ENCODE results near the gene TBL1XR1. TPM values are rescaled to one million over a fixed set of nuclear protein-coding genes. Genes with fewer than 3 reads are reported as not detected.
A peak's percentile ranks its signal among the peaks of the same experiment; 100 is the strongest.

TBL1XR1 gene
- total RNA-seq, 3 donors from 2014 or later: 141 to 161 (median 154) TPM

GRCh38 chr3:177133860-177134815, 63.1 kb downstream of the TBL1XR1 start:
- DNase-seq (no peak), ATAC-seq (no peak)
- Mint-ChIP-seq H3K9me3 (no peaks in the 10 kb centered on the region), H3K27me3 (ENCODE audit: low read depth) (no peaks in the 10 kb centered on the region), H3K4me1 (ENCODE audit: low read depth) (peaks cover 64% of the 10 kb centered on the region), H3K4me3 (no peak overlapping the region), H3K36me3 (ENCODE audit: insufficient read depth) (peaks cover 33% of the 10 kb centered on the region)

GRCh38 chr3:177131927-177132636, 65.2 kb downstream of the TBL1XR1 start:
- H3K27me3 Mint-ChIP-seq (ENCODE audit: low read depth): no peaks in the 10 kb centered on the region
- DNase-seq (no peak), ATAC-seq (no peak)
- H3K4me1 Mint-ChIP-seq (ENCODE audit: low read depth): peaks cover 62% of the 10 kb centered on the region
- peaks cover 37% of the 10 kb centered on the region for H3K36me3 Mint-ChIP-seq (ENCODE audit: insufficient read depth)
- no peaks in the 10 kb centered on the region for H3K9me3 Mint-ChIP-seq
- no peak overlapping the region for H3K4me3 Mint-ChIP-seq

GRCh38 chr3:177127008-177127407, 70.3 kb downstream of the TBL1XR1 start:
- no peak for DNase-seq
- H3K27me3 Mint-ChIP-seq (ENCODE audit: low read depth): no peaks in the 10 kb centered on the region
- no peak overlapping the region for H3K4me3 Mint-ChIP-seq
- no peak for ATAC-seq
- no peaks in the 10 kb centered on the region for H3K9me3 Mint-ChIP-seq
- H3K4me1 Mint-ChIP-seq (ENCODE audit: low read depth): peaks cover 75% of the 10 kb centered on the region
- peaks cover 26% of the 10 kb centered on the region for H3K36me3 Mint-ChIP-seq (ENCODE audit: insufficient read depth)

GRCh38 chr3:177126015-177126773, 71.1 kb downstream of the TBL1XR1 start:
- Mint-ChIP-seq H3K9me3 (no peaks in the 10 kb centered on the region), H3K4me1 (ENCODE audit: low read depth) (peaks cover 74% of the 10 kb centered on the region), H3K36me3 (ENCODE audit: insufficient read depth) (peaks cover 24% of the 10 kb centered on the region), H3K27me3 (ENCODE audit: low read depth) (no peaks in the 10 kb centered on the region), H3K4me3 (no peak overlapping the region)
- ATAC-seq (no peak), DNase-seq (no peak)

GRCh38 chr3:177124882-177125281, 72.4 kb downstream of the TBL1XR1 start:
- peak; percentile 46 to 48 for ATAC-seq

GRCh38 chr3:177123822-177124221, 73.5 kb downstream of the TBL1XR1 start:
- Mint-ChIP-seq H3K4me3 (no peak overlapping the region), H3K36me3 (ENCODE audit: insufficient read depth) (peaks cover 11% of the 10 kb centered on the region)

More at GRCh38 chr3:177124882-177125281, 72.4 kb downstream of the TBL1XR1 start:
- Mint-ChIP-seq H3K9me3 (no peaks in the 10 kb centered on the region), H3K27me3 (ENCODE audit: low read depth) (no peaks in the 10 kb centered on the region), H3K4me3 (no peak overlapping the region), H3K36me3 (ENCODE audit: insufficient read depth) (peaks cover 13% of the 10 kb centered on the region), H3K4me1 (ENCODE audit: low read depth) (peaks cover 76% of the 10 kb centered on the region)
- DNase-seq: no peak

GRCh38 chr3:177122183-177122856, 75.0 kb downstream of the TBL1XR1 start:
- DNase-seq (no peak), ATAC-seq (no peak)
- Mint-ChIP-seq H3K9me3 (no peaks in the 10 kb centered on the region), H3K4me1 (ENCODE audit: low read depth) (peaks cover 80% of the 10 kb centered on the region), H3K4me3 (no peak overlapping the region), H3K27me3 (ENCODE audit: low read depth) (no peaks in the 10 kb centered on the region), H3K36me3 (ENCODE audit: insufficient read depth) (peaks cover 6% of the 10 kb centered on the region)

More at GRCh38 chr3:177123822-177124221, 73.5 kb downstream of the TBL1XR1 start:
- DNase-seq: no peak
- Mint-ChIP-seq H3K27me3 (ENCODE audit: low read depth) (no peaks in the 10 kb centered on the region), H3K9me3 (no peaks in the 10 kb centered on the region), H3K4me1 (ENCODE audit: low read depth) (peaks cover 79% of the 10 kb centered on the region)
- ATAC-seq: no peak

GRCh38 chr3:177119829-177120228, 77.5 kb downstream of the TBL1XR1 start:
- DNase-seq (no peak), ATAC-seq (no peak)
- H3K4me1 Mint-ChIP-seq (ENCODE audit: low read depth): peaks cover 76% of the 10 kb centered on the region
- H3K27me3 Mint-ChIP-seq (ENCODE audit: low read depth): no peaks in the 10 kb centered on the region
- peaks cover 6% of the 10 kb centered on the region for H3K36me3 Mint-ChIP-seq (ENCODE audit: insufficient read depth)
- H3K4me3 Mint-ChIP-seq: no peak overlapping the region
- H3K9me3 Mint-ChIP-seq: peaks cover 4% of the 10 kb centered on the region

GRCh38 chr3:177114253-177114652, 83.0 kb downstream of the TBL1XR1 start:
- Mint-ChIP-seq H3K9me3 (peaks cover 4% of the 10 kb centered on the region), H3K4me1 (ENCODE audit: low read depth) (peaks cover 69% of the 10 kb centered on the region)
- no peak for DNase-seq

GRCh38 chr3:177111541-177111949, 85.7 kb downstream of the TBL1XR1 start:
- Mint-ChIP-seq H3K4me3 (no peak overlapping the region), H3K27me3 (ENCODE audit: low read depth) (no peaks in the 10 kb centered on the region), H3K36me3 (ENCODE audit: insufficient read depth) (peaks cover 4% of the 10 kb centered on the region), H3K9me3 (peaks cover 4% of the 10 kb centered on the region), H3K4me1 (ENCODE audit: low read depth) (peaks cover 69% of the 10 kb centered on the region)
- ATAC-seq (peak in 1 of 2 donors; percentile 27), DNase-seq (no peak)

More at GRCh38 chr3:177114253-177114652, 83.0 kb downstream of the TBL1XR1 start:
- no peak for ATAC-seq
- H3K27me3 Mint-ChIP-seq (ENCODE audit: low read depth): no peaks in the 10 kb centered on the region
- H3K36me3 Mint-ChIP-seq (ENCODE audit: insufficient read depth): peaks cover 4% of the 10 kb centered on the region
- H3K4me3 Mint-ChIP-seq: no peak overlapping the region

- Mint-ChIP-seq H3K36me3 (ENCODE audit: insufficient read depth) (peaks cover 1% of the 10 kb centered on the region), H3K9me3 (no peaks in the 10 kb centered on the region), H3K4me1 (ENCODE audit: low read depth) (peaks cover 69% of the 10 kb centered on the region), H3K4me3 (no peak overlapping the region), H3K27me3 (ENCODE audit: low read depth) (no peaks in the 10 kb centered on the region)
- ATAC-seq (peak in 1 of 2 donors; percentile 29), DNase-seq (no peak)
Measured at GRCh38 chr3:177110895-177111294, 86.4 kb downstream of the TBL1XR1 start.

- Mint-ChIP-seq H3K4me3 (no peak overlapping the region), H3K36me3 (ENCODE audit: insufficient read depth) (peaks cover 1% of the 10 kb centered on the region), H3K4me1 (ENCODE audit: low read depth) (peaks cover 69% of the 10 kb centered on the region), H3K9me3 (no peaks in the 10 kb centered on the region), H3K27me3 (ENCODE audit: low read depth) (no peaks in the 10 kb centered on the region)
- DNase-seq: no peak
- ATAC-seq: peak in 1 of 2 donors; percentile 11
Measured at GRCh38 chr3:177110386-177110785, 86.9 kb downstream of the TBL1XR1 start.

- ATAC-seq (peak; percentile 23 to 55), DNase-seq (no peak)
- H3K36me3 Mint-ChIP-seq (ENCODE audit: insufficient read depth): peaks cover 1% of the 10 kb centered on the region
- H3K27me3 Mint-ChIP-seq (ENCODE audit: low read depth): no peaks in the 10 kb centered on the region
- peaks cover 72% of the 10 kb centered on the region for H3K4me1 Mint-ChIP-seq (ENCODE audit: low read depth)
- no peaks in the 10 kb centered on the region for H3K9me3 Mint-ChIP-seq
- H3K4me3 Mint-ChIP-seq: peak overlapping the region; percentile 51
Measured at GRCh38 chr3:177109688-177110330, 87.5 kb downstream of the TBL1XR1 start.

Measured in activated T-cell treated with anti-CD3 and anti-CD28 coated beads, Interleukin-2, amount 50 U/mL, for 4 hours (primary cell).